Panc1 (cell line): Measurements from ENCODE around the gene ACAT2. TPM values are rescaled to one million over a fixed set of nuclear protein-coding genes. Genes with fewer than 3 reads are reported as not detected.
A peak's percentile ranks its signal among the peaks of the same experiment; 100 is the strongest.
"Not testable (repeated sequence)": the region's sequence is repeated elsewhere in the genome, so short reads cannot be mapped to it uniquely, and the experiment has no call there.

Experiments used
- ATAC-seq: fragments of 200-7000 bp; cut with Tn5 transposase; 2 replicates; pipeline ENCODE4 v1.9.1; 2020; ENCODE audit warnings: mild to moderate bottlenecking, moderate library complexity
- BruUV-seq: library from RNA; stranded (reverse); fragments of 400-500 nt; replicated peaks from 2 replicates; lab custom pipeline; 2021; lab: Mats Ljungman, UMichigan
- CTCF ChIA-PET: fragments of 300-600 bp; sonication (Branson Sonifier 250); formaldehyde crosslinking; loops from one replicate; lab custom pipeline; 2022; ENCODE audit warnings: antibody characterized with exemption; lab: Charles Lee
- POLR2A ChIA-PET: fragments of 300-600 bp; sonication (Branson Sonifier 250); formaldehyde crosslinking; loops from one replicate; lab custom pipeline; 2022; ENCODE audit warnings: antibody characterized with exemption; lab: Charles Lee
- DNase-seq: peaks from one replicate; pipeline ENCODE4 v3.0.0-alpha.2; 2010; ENCODE audit warnings: low read depth, low spot score
- H3K27ac ChIP-seq: 2 replicates; pipeline ENCODE4 v1.5.1; 2011; ENCODE audit warnings: mild to moderate bottlenecking, low read length, inconsistent platforms
- H3K27me3 ChIP-seq: fragments of 200-500 bp; sonication (Bioruptor generic); 2 replicates; pipeline ENCODE4 v1.6.0; 2014; ENCODE audit warnings: low read length, inconsistent platforms; ENCODE audit not compliant: control insufficient read depth, insufficient read depth
- H3K36me3 ChIP-seq: fragments of 200-500 bp; sonication (Bioruptor generic); 2 replicates; pipeline ENCODE4 v1.5.1; 2014; ENCODE audit warnings: inconsistent platforms, mild to moderate bottlenecking, low read length, moderate library complexity; ENCODE audit not compliant: control insufficient read depth, insufficient read depth
- H3K4me1 ChIP-seq: 2 replicates; pipeline ENCODE4 v1.5.1; 2011; ENCODE audit warnings: inconsistent platforms, mild to moderate bottlenecking, low read length, moderate library complexity; ENCODE audit not compliant: control insufficient read depth, insufficient read depth
- H3K4me3 ChIP-seq, 2 experiments: 2 replicates each; pipeline ENCODE4 v1.5.1; 2011 to 2012; ENCODE audit warnings: low read depth in 2 of 2, low read length in 2 of 2, mild to moderate bottlenecking in 2 of 2, inconsistent platforms in 1 of 2, moderate library complexity in 1 of 2
- H3K9me3 ChIP-seq: fragments of 200-500 bp; sonication (Bioruptor generic); 2 replicates; pipeline ENCODE4 v1.5.1; 2014; ENCODE audit warnings: low read depth, mild to moderate bottlenecking, inconsistent platforms, low read length, moderate library complexity; ENCODE audit not compliant: control insufficient read depth, insufficient read depth
- CTCF ChIP-seq: fragments of 450-650 bp; IDR thresholded peaks from 2 replicates; pipeline ENCODE4 v1.5.1; 2017; ENCODE audit warnings: mild to moderate bottlenecking
- POLR2AphosphoS5 ChIP-seq: IDR thresholded peaks from 2 replicates; pipeline ENCODE4 v1.6.1; 2012; ENCODE audit warnings: mild to moderate bottlenecking, low read depth, low read length, moderate library complexity
- REST ChIP-seq, 2 experiments: IDR thresholded peaks; 2 replicates each; pipeline ENCODE4 v1.6.1; 2011 to 2012; ENCODE audit warnings: low read depth in 2 of 2, control low read depth in 1 of 2, low read length in 1 of 2, mild to moderate bottlenecking in 1 of 2, moderate library complexity in 1 of 2; ENCODE audit not compliant: insufficient read depth in 1 of 2
- SIN3A ChIP-seq: IDR thresholded peaks from 2 replicates; pipeline ENCODE4 v1.6.1; 2012; ENCODE audit warnings: low read depth, mild to moderate bottlenecking, low read length, moderate library complexity, borderline replicate concordance; ENCODE audit not compliant: insufficient read depth
- TCF7L2 ChIP-seq: IDR thresholded peaks from 2 replicates; pipeline ENCODE4 v1.6.1; 2011; ENCODE audit warnings: mild to moderate bottlenecking, low read depth, low read length, inconsistent platforms
- in situ Hi-C: cut with HindIII; loops from 2 replicates; pipeline ENCODE4 v1.10.0; 2016; ENCODE audit warnings: low sequenced_read_pairs, low pct_unique_long_range_greater_than_20kb
- intact Hi-C: fragments of 100-400 bp; cut with micrococcal nuclease; formaldehyde crosslinking; loops from one replicate; pipeline ENCODE4 v1.10.0; 2022; ENCODE audit not compliant: unreplicated experiment
- total RNA-seq: library from RNA; stranded (reverse); gene quantifications from one replicate; pipeline ENCODE4 v1.2.1, GENCODE V29; 2021; ENCODE audit not compliant: unreplicated experiment

ACAT2 gene
- total RNA-seq, 1 experiment from 2014 or later, result 112 TPM

GRCh38 chr6:159790956-159791598 is 29.2 kb downstream of the ACAT2 start:
- DNase-seq (no peak), ATAC-seq (no peak)
- Histone ChIP-seq H3K27ac (peak overlapping the region; percentile 99), H3K4me3 (peak overlapping the region; percentile 98 to 99), H3K4me1 (peaks cover 26% of the 10 kb centered on the region; the same call in 1 of the 2 replicates), H3K36me3 (peaks cover 43% of the 10 kb centered on the region), H3K27me3 (no peaks in the 10 kb centered on the region), H3K9me3 (no peaks in the 10 kb centered on the region)
- in situ Hi-C loops, result no loop called here
- no TSS peak for BruUV-seq
- intact Hi-C loops, result no loop called here
- no peak for TF ChIP-seq POLR2AphosphoS5
- ChIA-PET CTCF (no interaction called here), POLR2A (interaction anchor here (0.6 kb wide), 1 partner anchor 88 kb away, joined by 17 read pairs; no protein-coding TSS in a partner anchor)

- H3K27ac ChIP-seq, H3K4me1 ChIP-seq, BruUV-seq, POLR2A ChIA-PET, in situ Hi-C loops, DNase-seq, CTCF ChIA-PET, H3K9me3 ChIP-seq, H3K27me3 ChIP-seq, ATAC-seq, intact Hi-C loops, H3K4me3 ChIP-seq: not testable (repeated sequence)
- peaks cover 27% of the 10 kb centered on the region for H3K36me3 ChIP-seq
Observed at GRCh38 chr6:159794976-159795375, 33.1 kb downstream of the ACAT2 start.

- POLR2A ChIA-PET, result no interaction called here
- CTCF ChIA-PET, result no interaction called here
- no peak for TF ChIP-seq TCF7L2
- no peak for TF ChIP-seq CTCF
- no peak for TF ChIP-seq SIN3A
- TF ChIP-seq REST (IDR thresholded peaks at IDR 0.05; ENCODE audit: insufficient read depth in 1 of 2, low read depth in 2 of 2, low read length in 1 of 2), result no peak
- TF ChIP-seq POLR2AphosphoS5, result no peak
- H3K27me3 ChIP-seq, result no peaks in the 10 kb centered on the region
- DNase-seq (no peak), ATAC-seq (no peak)
- no peak overlapping the region for H3K4me3 ChIP-seq
- intact Hi-C loops (no loop called here), in situ Hi-C loops (no loop called here)
- H3K36me3 ChIP-seq, result peaks cover 17% of the 10 kb centered on the region; the same call in 1 of the 2 replicates
- H3K27ac ChIP-seq, result no peak overlapping the region
- BruUV-seq, result TSS peak; percentile 50
- H3K9me3 ChIP-seq, result no peaks in the 10 kb centered on the region
- H3K4me1 ChIP-seq, result no peaks in the 10 kb centered on the region
Observed at GRCh38 chr6:159797554-159797953, 35.7 kb downstream of the ACAT2 start.
